Esophagus squamous epithelium (tissue), 5 donors: Measurements from ENCODE around the gene SSH2. TPM values are rescaled to one million over a fixed set of nuclear protein-coding genes. Genes with fewer than 3 reads are reported as not detected.

ENCODE experiments used
- DNase-seq: peaks from one replicate; lab custom pipeline; 2025; lab: John Stamatoyannopoulos, UW
- H3K27ac ChIP-seq, 4 donors: fragments of 200-600 bp; sonication (generic); one replicate each; pipeline ENCODE4 v1.5.1; 2016 to 2019; ENCODE audit warnings: mild to moderate bottlenecking in 1 of 4
- H3K27me3 ChIP-seq, 4 donors: fragments of 200-600 bp; sonication (generic); 1 replicate in 3 of 4; 2 replicates in 1 of 4; pipeline versions ENCODE4 v1.5.1 to v1.6.0; 2017 to 2021; ENCODE audit warnings: antibody characterized with exemption in 1 of 4
- H3K36me3 ChIP-seq, 3 donors: fragments of 200-600 bp; sonication (generic); one replicate each; pipeline ENCODE4 v1.5.1; 2016 to 2019
- H3K4me1 ChIP-seq, 3 donors: fragments of 200-600 bp; sonication (generic); one replicate each; pipeline ENCODE4 v1.5.1; 2017 to 2019
- H3K4me3 ChIP-seq, 4 donors: fragments of 200-600 bp; sonication (generic); 1 replicate in 3 of 4; 2 replicates in 1 of 4; pipeline ENCODE4 v1.5.1; 2016 to 2019; ENCODE audit warnings: mild to moderate bottlenecking in 2 of 4, moderate library complexity in 1 of 4
- H3K9me3 ChIP-seq, 3 donors: fragments of 200-600 bp; sonication (generic); one replicate each; pipeline ENCODE4 v1.5.1; 2016 to 2019
- CTCF ChIP-seq, 6 experiments: fragments of 450-650 bp in 4 of 6; fragments of 200-600 bp in 2 of 6; sonication (generic) in 2 of 6; IDR thresholded peaks; one replicate each; pipeline ENCODE4 v1.5.1; 2016 to 2019; ENCODE audit warnings: antibody characterized with exemption in 6 of 6, mild to moderate bottlenecking in 4 of 6, moderate library complexity in 4 of 6
- POLR2A ChIP-seq, 4 donors: fragments of 450-650 bp; IDR thresholded peaks; one replicate each; pipeline ENCODE4 v1.6.1; 2017; ENCODE audit warnings: antibody characterized with exemption in 4 of 4, mild to moderate bottlenecking in 4 of 4, moderate library complexity in 3 of 4
- WGBS, 2 donors: methylation state at CpG; one replicate each; pipeline ENCODE4 v1.1.5; 2018; 5-methylcytosine and 5-hydroxymethylcytosine counted together
- intact Hi-C: fragments of 100-400 bp; cut with DNase I; formaldehyde crosslinking; loops from one replicate; pipeline ENCODE4 v1.15.0; 2022
- total RNA-seq, 4 donors: library from RNA; depleted of rRNA; stranded (reverse); fragments of >200 nt; gene quantifications; one replicate each; pipeline ENCODE4 v1.1.0, GENCODE V29; 2016
- donor health status: DM: yes; HTN: yes; CAD: no.

Gene SSH2
- total RNA-seq, 4 donors from 2014 or later, result 9.4 to 29.4 (median 13.2) TPM

GRCh38 chr17:29612094-29612403 lies 318.0 kb downstream of the SSH2 start:
- WGBS, 2 donors, result 96% methylated on average over 4 of the region's 12 CpGs; no CpG with 5 or more reads in 1 of the 2 donors
- Histone ChIP-seq H3K27me3 (peaks cover 0 to 19% (median 0%) of the 10 kb centered on the region in 4 donors), H3K4me3 (no peak overlapping the region), H3K27ac (no peak overlapping the region), H3K36me3 (peaks cover 0 to 4% (median 0%) of the 10 kb centered on the region in 3 donors), H3K9me3 (no peaks in the 10 kb centered on the region), H3K4me1 (peaks cover 35 to 44% (median 42%) of the 10 kb centered on the region in 3 donors)
- TF ChIP-seq POLR2A (IDR thresholded peaks at IDR 0.05), result no peak
- TF ChIP-seq CTCF (IDR thresholded peaks at IDR 0.05), result no peak
- intact Hi-C loops, result loop anchor here (10.0 kb wide), 1 partner anchor 163 kb away; no protein-coding TSS in a partner anchor
- DNase-seq, result no peak

GRCh38 chr17:29611351-29612093 lies 318.5 kb downstream of the SSH2 start:
- no peak for DNase-seq
- peaks cover 30 to 39% (median 37%) of the 10 kb centered on the region in 3 donors for H3K4me1 ChIP-seq
- peaks cover 0 to 14% (median 0%) of the 10 kb centered on the region in 4 donors for H3K27me3 ChIP-seq
- WGBS, 2 donors, result 95 to 100% methylated on average over 4 to 7 of the region's 11 CpGs
- intact Hi-C loops, result loop anchor here (10.0 kb wide), 1 partner anchor 163 kb away; no protein-coding TSS in a partner anchor
- H3K27ac ChIP-seq, result no peak overlapping the region
- no peak overlapping the region for H3K4me3 ChIP-seq
- H3K36me3 ChIP-seq, result peaks cover 0 to 4% (median 0%) of the 10 kb centered on the region in 3 donors
- TF ChIP-seq POLR2A (IDR thresholded peaks at IDR 0.05), result no peak
- TF ChIP-seq CTCF (IDR thresholded peaks at IDR 0.05), result no peak
- no peaks in the 10 kb centered on the region for H3K9me3 ChIP-seq

GRCh38 chr17:29610395-29610794 lies 319.6 kb downstream of the SSH2 start:
- DNase-seq, result no peak
- H3K9me3 ChIP-seq, result no peaks in the 10 kb centered on the region
- H3K27me3 ChIP-seq, result peaks cover 0 to 5% (median 0%) of the 10 kb centered on the region in 4 donors
- no peak overlapping the region for H3K27ac ChIP-seq
- no peak overlapping the region for H3K4me3 ChIP-seq
- 80 to 93% methylated on average over 2 to 3 of the region's 3 CpGs for WGBS, 2 donors
- peaks cover 20 to 28% (median 26%) of the 10 kb centered on the region in 3 donors for H3K4me1 ChIP-seq
- peaks cover 0 to 4% (median 0%) of the 10 kb centered on the region in 3 donors for H3K36me3 ChIP-seq
- intact Hi-C loops, result loop anchor here (10.0 kb wide), 1 partner anchor 164 kb away; no protein-coding TSS in a partner anchor
- no peak for TF ChIP-seq POLR2A (IDR thresholded peaks at IDR 0.05)
- TF ChIP-seq CTCF (IDR thresholded peaks at IDR 0.05), result no peak

- H3K4me1 ChIP-seq, result peaks cover 6 to 14% (median 12%) of the 10 kb centered on the region in 3 donors
- WGBS, 2 donors, result no CpG with 5 or more reads among the region's 15 CpGs
- no peaks in the 10 kb centered on the region for H3K27me3 ChIP-seq
- H3K27ac ChIP-seq, result no peak overlapping the region
- no peak overlapping the region for H3K4me3 ChIP-seq
- H3K9me3 ChIP-seq, result no peaks in the 10 kb centered on the region
- DNase-seq, result no peak
- intact Hi-C loops, result no loop called here
- TF ChIP-seq CTCF (IDR thresholded peaks at IDR 0.05) (no peak), POLR2A (IDR thresholded peaks at IDR 0.05) (no peak)
- H3K36me3 ChIP-seq, result peaks cover 0 to 4% (median 0%) of the 10 kb centered on the region in 3 donors
Observed at GRCh38 chr17:29608986-29609385, 321.0 kb downstream of the SSH2 start.

- Histone ChIP-seq H3K4me1 (peaks cover 0 to under 1% (median 0%) of the 10 kb centered on the region in 3 donors), H3K36me3 (peaks cover 0 to 4% (median 0%) of the 10 kb centered on the region in 3 donors), H3K4me3 (no peak overlapping the region), H3K9me3 (no peaks in the 10 kb centered on the region), H3K27me3 (no peaks in the 10 kb centered on the region), H3K27ac (no peak overlapping the region)
- no peak for DNase-seq
- TF ChIP-seq POLR2A (IDR thresholded peaks at IDR 0.05) (no peak), CTCF (IDR thresholded peaks at IDR 0.05) (no peak)
- 88 to 90% methylated on average over 2 of the region's 29 CpGs for WGBS, 2 donors
- intact Hi-C loops, result no loop called here
Observed at GRCh38 chr17:29607557-29608195, 322.4 kb downstream of the SSH2 start.
